SJSA1 (cell line): Measurements from ENCODE around the gene IBA57. TPM values are rescaled to one million over a fixed set of nuclear protein-coding genes. Genes with fewer than 3 reads are reported as not detected.
A peak's percentile ranks its signal among the peaks of the same experiment; 100 is the strongest.
"Not testable (repeated sequence)": the region's sequence is repeated elsewhere in the genome, so short reads cannot be mapped to it uniquely, and the experiment has no call there.

Source experiments
- DNase-seq, 2 experiments: peaks; one replicate each; pipeline ENCODE4 v3.0.0-alpha.2; 2015 to 2020; ENCODE audit warnings: low spot score in 2 of 2, low read depth in 1 of 2
- H3K27ac ChIP-seq: fragments of 250-450 bp; sonication (Bioruptor Pico); 2 replicates; pipeline ENCODE4 v1.5.1; 2020; ENCODE audit warnings: mild to moderate bottlenecking, moderate library complexity
- H3K27me3 ChIP-seq: fragments of 250-450 bp; sonication (Bioruptor Pico); replicated peaks from 2 replicates; pipeline ENCODE4 v1.5.1; 2020; ENCODE audit warnings: mild to moderate bottlenecking, moderate library complexity
- H3K36me3 ChIP-seq: fragments of 250-450 bp; sonication (Bioruptor Pico); 2 replicates; pipeline ENCODE4 v1.5.1; 2020; ENCODE audit warnings: mild to moderate bottlenecking
- H3K4me1 ChIP-seq: fragments of 250-450 bp; sonication (Bioruptor Pico); replicated peaks from 2 replicates; pipeline ENCODE4 v1.6.1; 2021; ENCODE audit warnings: mild to moderate bottlenecking
- H3K4me3 ChIP-seq: fragments of 250-450 bp; sonication (Bioruptor Pico); 2 replicates; pipeline ENCODE4 v1.5.1; 2020; ENCODE audit warnings: mild to moderate bottlenecking
- H3K9me3 ChIP-seq: fragments of 250-450 bp; sonication (Bioruptor Pico); replicated peaks from 2 replicates; pipeline ENCODE4 v1.5.1; 2020; ENCODE audit warnings: mild to moderate bottlenecking
- total RNA-seq: library from RNA; depleted of rRNA; stranded (reverse); fragments of >200 nt; shearing (Covaris generic); gene quantifications from 2 replicates; pipeline ENCODE4 v1.2.3, GENCODE V29; 2014

IBA57 gene
- total RNA-seq, 1 experiment from 2014 or later: 4.3 TPM

- Histone ChIP-seq H3K36me3 (peaks cover 3% of the 10 kb centered on the region), H3K4me3 (peak overlapping the region; percentile 98), H3K4me1 (peaks cover 10% of the 10 kb centered on the region), H3K27ac (peak overlapping the region; percentile 39; the same call in 1 of the 2 replicates), H3K9me3 (no peaks in the 10 kb centered on the region), H3K27me3 (no peaks in the 10 kb centered on the region)
- DNase-seq: peak in 1 of 2 experiments; percentile 78
Observed at GRCh38 chr1:228164561-228165371, 838 bp upstream of the IBA57 start.

GRCh38 chr1:228166170-228166936, 749 bp downstream of the IBA57 start:
- Histone ChIP-seq H3K4me1 (peaks cover 10% of the 10 kb centered on the region), H3K36me3 (peaks cover 3% of the 10 kb centered on the region), H3K4me3 (peak overlapping the region; percentile 98), H3K9me3 (no peaks in the 10 kb centered on the region), H3K27me3 (no peaks in the 10 kb centered on the region), H3K27ac (peak overlapping the region; percentile 100)
- peak; percentile 73 to 79 for DNase-seq

GRCh38 chr1:228168563-228169270, 3.1 kb downstream of the IBA57 start:
- Histone ChIP-seq H3K27me3 (no peaks in the 10 kb centered on the region), H3K4me1 (peaks cover 10% of the 10 kb centered on the region), H3K4me3 (no peak overlapping the region), H3K36me3 (peaks cover 3% of the 10 kb centered on the region), H3K9me3 (no peaks in the 10 kb centered on the region), H3K27ac (no peak overlapping the region)
- no peak for DNase-seq

- no peak for DNase-seq
- Histone ChIP-seq H3K27me3 (no peaks in the 10 kb centered on the region), H3K27ac (no peak overlapping the region), H3K4me3 (no peak overlapping the region), H3K36me3 (peaks cover 3% of the 10 kb centered on the region), H3K9me3 (no peaks in the 10 kb centered on the region), H3K4me1 (peaks cover 10% of the 10 kb centered on the region)
Observed at GRCh38 chr1:228169345-228169744, 3.7 kb downstream of the IBA57 start.

- Histone ChIP-seq H3K9me3 (0 out of 2 replicates have a peak, but pooled peaks cover 2% of the 10 kb centered on the region), H3K4me3 (no peak overlapping the region), H3K27ac (no peak overlapping the region), H3K36me3 (peaks cover 6% of the 10 kb centered on the region), H3K4me1 (peaks cover 7% of the 10 kb centered on the region), H3K27me3 (no peaks in the 10 kb centered on the region)
- DNase-seq: no peak
Observed at GRCh38 chr1:228170666-228171065, 5.1 kb downstream of the IBA57 start.

- Histone ChIP-seq H3K27me3 (no peaks in the 10 kb centered on the region), H3K4me1 (peaks cover 5% of the 10 kb centered on the region), H3K9me3 (0 out of 2 replicates have a peak, but pooled peaks cover 2% of the 10 kb centered on the region), H3K27ac (no peak overlapping the region), H3K36me3 (peaks cover 4% of the 10 kb centered on the region; the same call in 1 of the 2 replicates), H3K4me3 (no peak overlapping the region)
- DNase-seq: no peak
Observed at GRCh38 chr1:228171221-228171891, 5.8 kb downstream of the IBA57 start.

- Histone ChIP-seq H3K27ac (no peak overlapping the region), H3K36me3 (peaks cover 4% of the 10 kb centered on the region; the same call in 1 of the 2 replicates), H3K9me3 (0 out of 2 replicates have a peak, but pooled peaks cover 2% of the 10 kb centered on the region), H3K4me1 (no peaks in the 10 kb centered on the region), H3K4me3 (no peak overlapping the region), H3K27me3 (no peaks in the 10 kb centered on the region)
- no peak for DNase-seq
Observed at GRCh38 chr1:228172591-228173527, 7.3 kb downstream of the IBA57 start.

- H3K4me3 ChIP-seq, DNase-seq, H3K27ac ChIP-seq, H3K9me3 ChIP-seq, H3K4me1 ChIP-seq, H3K36me3 ChIP-seq, H3K27me3 ChIP-seq: not testable (repeated sequence)
Observed at GRCh38 chr1:228173528-228174481, 8.2 kb downstream of the IBA57 start.

GRCh38 chr1:228174482-228175315, 9.1 kb downstream of the IBA57 start:
- 0 out of 2 replicates have a peak, but pooled peaks cover 2% of the 10 kb centered on the region for H3K9me3 ChIP-seq
- H3K27me3 ChIP-seq: no peaks in the 10 kb centered on the region
- no peak for DNase-seq
- peaks cover 4% of the 10 kb centered on the region; the same call in 1 of the 2 replicates for H3K36me3 ChIP-seq
- no peaks in the 10 kb centered on the region for H3K4me1 ChIP-seq
- H3K4me3 ChIP-seq: no peak overlapping the region
- no peak overlapping the region for H3K27ac ChIP-seq

GRCh38 chr1:228175316-228176023, 9.9 kb downstream of the IBA57 start:
- DNase-seq: no peak
- no peak overlapping the region for H3K27ac ChIP-seq
- H3K4me3 ChIP-seq: no peak overlapping the region
- no peaks in the 10 kb centered on the region for H3K27me3 ChIP-seq
- peaks cover 4% of the 10 kb centered on the region; the same call in 1 of the 2 replicates for H3K36me3 ChIP-seq
- no peaks in the 10 kb centered on the region for H3K4me1 ChIP-seq
- H3K9me3 ChIP-seq: 0 out of 2 replicates have a peak, but pooled peaks cover 2% of the 10 kb centered on the region
